GM23338 (cell line): ENCODE data around the gene TBC1D14. TPM values are rescaled to one million over a fixed set of nuclear protein-coding genes. Genes with fewer than 3 reads are reported as not detected.

Source experiments
- ATAC-seq: fragments of 200-7000 bp; cut with Tn5 transposase; 3 replicates; pipeline ENCODE4 v1.9.1; 2020
- DNase-seq: peaks from one replicate; pipeline ENCODE4 v3.0.0-alpha.2; 2015; ENCODE audit warnings: low spot score
- H2AFZ ChIP-seq: fragments of 200-600 bp; sonication (generic); 2 replicates; pipeline ENCODE4 v1.8.0; 2016; ENCODE audit warnings: antibody characterized with exemption, mild to moderate bottlenecking, moderate library complexity
- H3F3A ChIP-seq: fragments of 200-600 bp; sonication (generic); replicated peaks from 2 replicates; pipeline ENCODE4 v1.8.0; 2017; ENCODE audit warnings: antibody characterized with exemption, mixed run types, low read depth
- H3K27ac ChIP-seq: fragments of 200-600 bp; sonication (generic); 2 replicates; pipeline ENCODE4 v1.6.1; 2016; ENCODE audit warnings: low read depth
- H3K27me3 ChIP-seq: fragments of 200-600 bp; sonication (generic); 2 replicates; pipeline ENCODE4 v1.8.0; 2016; ENCODE audit warnings: mild to moderate bottlenecking, mixed run types, moderate library complexity; ENCODE audit not compliant: insufficient read depth
- H3K36me3 ChIP-seq: fragments of 200-600 bp; sonication (generic); 2 replicates; pipeline ENCODE4 v1.8.0; 2016; ENCODE audit warnings: mild to moderate bottlenecking; ENCODE audit not compliant: insufficient read depth
- H3K4me1 ChIP-seq: fragments of 200-600 bp; sonication (generic); 2 replicates; pipeline ENCODE4 v1.8.0; 2016; ENCODE audit warnings: mild to moderate bottlenecking, moderate library complexity; ENCODE audit not compliant: insufficient read depth
- H3K4me2 ChIP-seq: fragments of 200-600 bp; sonication (generic); 2 replicates; pipeline ENCODE4 v1.7.1; 2017; ENCODE audit warnings: mixed run types
- H3K4me3 ChIP-seq: fragments of 200-600 bp; sonication (generic); 2 replicates; pipeline ENCODE4 v1.6.1; 2016; ENCODE audit warnings: mixed run types
- H3K79me2 ChIP-seq: fragments of 200-600 bp; sonication (generic); replicated peaks from 2 replicates; pipeline ENCODE4 v1.8.0; 2017; ENCODE audit warnings: mild to moderate bottlenecking; ENCODE audit not compliant: insufficient read depth
- H3K9me2 ChIP-seq: fragments of 200-600 bp; sonication (generic); 2 replicates; pipeline ENCODE4 v1.8.0; 2017; ENCODE audit not compliant: insufficient read depth
- H4K20me1 ChIP-seq: fragments of 200-600 bp; sonication (generic); replicated peaks from 2 replicates; pipeline ENCODE4 v1.8.0; 2017; ENCODE audit warnings: mild to moderate bottlenecking; ENCODE audit not compliant: insufficient read depth
- H3K27ac Mint-ChIP-seq: 2 replicates; pipeline ENCODE4 v1.8.0; 2020; ENCODE audit warnings: inconsistent platforms, mild to moderate bottlenecking, moderate library complexity, mixed read lengths
- H3K27me3 Mint-ChIP-seq: 3 replicates; pipeline ENCODE4 v1.8.0; 2022; ENCODE audit warnings: low read depth, mild to moderate bottlenecking, moderate library complexity, mixed read lengths, inconsistent platforms; ENCODE audit not compliant: insufficient read depth, poor library complexity
- H3K36me3 Mint-ChIP-seq: 3 replicates; pipeline ENCODE4 v1.8.0; 2021; ENCODE audit warnings: low read depth, mild to moderate bottlenecking, inconsistent platforms, moderate library complexity, mixed read lengths
- H3K4me1 Mint-ChIP-seq: 3 replicates; pipeline ENCODE4 v1.8.0; 2020; ENCODE audit warnings: mild to moderate bottlenecking, inconsistent platforms, mixed read lengths
- H3K4me3 Mint-ChIP-seq: 3 replicates; pipeline ENCODE4 v1.8.0; 2021; ENCODE audit warnings: moderate library complexity, mild to moderate bottlenecking, inconsistent platforms, mixed read lengths
- H3K9me3 Mint-ChIP-seq: 3 replicates; pipeline ENCODE4 v1.8.0; 2020; ENCODE audit warnings: moderate library complexity, mild to moderate bottlenecking, inconsistent platforms, mixed read lengths
- EZH2 ChIP-seq: fragments of 200-600 bp; sonication (generic); IDR thresholded peaks from one replicate; pipeline ENCODE4 v1.8.0; 2017; ENCODE audit warnings: antibody characterized with exemption, mild to moderate bottlenecking, low read depth; ENCODE audit not compliant: unreplicated experiment
- JUNB ChIP-seq: IDR thresholded peaks from one replicate; pipeline ENCODE4 v1.6.1; 2016; ENCODE audit warnings: antibody characterized with exemption; ENCODE audit not compliant: unreplicated experiment
- polyA plus RNA-seq: library from polyadenylated mRNA; unstranded; fragments of >200 nt; fragmentation: Nextera tagmentation; extraction: Ambion mirVana; gene quantifications from 2 replicates; pipeline ENCODE4 v1.2.1, GENCODE V29; 2016
- total RNA-seq: library from RNA; depleted of rRNA; stranded (reverse); fragments of >200 nt; shearing (Covaris generic); gene quantifications from 2 replicates; pipeline ENCODE4 v1.2.3, GENCODE V29; 2014
- TF ChIP-seq, protein P1 (sequence below), 2 experiments: fragments of 200-600 bp in 1 of 2; sonication (generic) in 1 of 2; conservative IDR thresholded peaks; 2 replicates each; pipeline versions ENCODE4 v1.5.1 to v1.6.1; 2016 to 2017; ENCODE audit warnings: antibody characterized with exemption in 2 of 2, low read depth in 2 of 2, mild to moderate bottlenecking in 2 of 2, moderate library complexity in 1 of 2
- TF ChIP-seq, protein P2 (sequence below): IDR thresholded peaks from 2 replicates; pipeline ENCODE4 v1.6.1; 2016; ENCODE audit warnings: antibody characterized with exemption
- TF ChIP-seq, protein P3 (sequence below): IDR thresholded peaks from one replicate; pipeline ENCODE4 v1.6.1; 2018; ENCODE audit warnings: antibody characterized with exemption; ENCODE audit not compliant: unreplicated experiment

Gene TBC1D14
- total and polyA plus RNA-seq, 2 experiments from 2014 or later: 18.2 to 59.7 TPM

DNA sequence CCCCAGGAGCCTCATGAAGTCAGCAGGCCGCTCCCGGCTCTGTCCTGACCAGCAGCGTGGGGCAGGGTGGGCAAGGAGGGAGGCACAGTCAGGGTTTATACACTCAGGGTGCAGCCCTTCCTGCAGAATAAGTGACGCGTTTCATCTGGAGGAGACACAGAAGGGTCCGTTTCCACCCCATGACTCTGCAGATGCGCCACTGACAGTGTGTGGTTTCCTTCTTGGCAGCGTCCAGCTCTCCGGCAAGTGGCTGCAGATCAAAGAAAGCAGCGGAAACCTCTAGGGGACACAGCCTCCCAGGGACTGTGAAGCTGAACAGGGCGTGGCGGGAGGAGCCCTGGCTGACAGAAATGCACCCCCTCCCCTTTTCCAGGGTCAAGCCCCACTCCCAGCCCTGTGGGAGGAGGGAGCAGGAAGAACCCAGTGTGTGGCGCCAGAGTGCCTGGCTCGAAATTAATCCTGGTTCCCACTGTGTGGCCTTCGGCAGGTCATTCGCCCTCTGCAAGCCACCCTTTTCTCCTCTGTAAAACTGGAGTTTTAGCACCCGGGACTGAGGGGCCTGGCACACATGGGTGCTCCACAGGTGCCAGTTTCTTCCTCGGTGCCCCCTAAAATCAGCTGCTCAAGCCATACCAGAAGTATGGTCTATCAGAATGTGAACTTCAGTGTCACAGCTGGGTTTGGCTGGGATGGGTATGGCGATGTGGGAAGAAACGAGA lies 17.3 kb upstream of the TBC1D14 start:
- no peak overlapping the region; the same call in 1 of the 2 replicates for H2AFZ ChIP-seq
- TF ChIP-seq, protein P1, sequence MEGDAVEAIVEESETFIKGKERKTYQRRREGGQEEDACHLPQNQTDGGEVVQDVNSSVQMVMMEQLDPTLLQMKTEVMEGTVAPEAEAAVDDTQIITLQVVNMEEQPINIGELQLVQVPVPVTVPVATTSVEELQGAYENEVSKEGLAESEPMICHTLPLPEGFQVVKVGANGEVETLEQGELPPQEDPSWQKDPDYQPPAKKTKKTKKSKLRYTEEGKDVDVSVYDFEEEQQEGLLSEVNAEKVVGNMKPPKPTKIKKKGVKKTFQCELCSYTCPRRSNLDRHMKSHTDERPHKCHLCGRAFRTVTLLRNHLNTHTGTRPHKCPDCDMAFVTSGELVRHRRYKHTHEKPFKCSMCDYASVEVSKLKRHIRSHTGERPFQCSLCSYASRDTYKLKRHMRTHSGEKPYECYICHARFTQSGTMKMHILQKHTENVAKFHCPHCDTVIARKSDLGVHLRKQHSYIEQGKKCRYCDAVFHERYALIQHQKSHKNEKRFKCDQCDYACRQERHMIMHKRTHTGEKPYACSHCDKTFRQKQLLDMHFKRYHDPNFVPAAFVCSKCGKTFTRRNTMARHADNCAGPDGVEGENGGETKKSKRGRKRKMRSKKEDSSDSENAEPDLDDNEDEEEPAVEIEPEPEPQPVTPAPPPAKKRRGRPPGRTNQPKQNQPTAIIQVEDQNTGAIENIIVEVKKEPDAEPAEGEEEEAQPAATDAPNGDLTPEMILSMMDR (conservative IDR thresholded peaks at IDR 0.05; ENCODE audit: low read depth in 2 of 2): peak; percentile 34 to 66; a peak in 3 of 4 replicates
- TF ChIP-seq, protein P2, sequence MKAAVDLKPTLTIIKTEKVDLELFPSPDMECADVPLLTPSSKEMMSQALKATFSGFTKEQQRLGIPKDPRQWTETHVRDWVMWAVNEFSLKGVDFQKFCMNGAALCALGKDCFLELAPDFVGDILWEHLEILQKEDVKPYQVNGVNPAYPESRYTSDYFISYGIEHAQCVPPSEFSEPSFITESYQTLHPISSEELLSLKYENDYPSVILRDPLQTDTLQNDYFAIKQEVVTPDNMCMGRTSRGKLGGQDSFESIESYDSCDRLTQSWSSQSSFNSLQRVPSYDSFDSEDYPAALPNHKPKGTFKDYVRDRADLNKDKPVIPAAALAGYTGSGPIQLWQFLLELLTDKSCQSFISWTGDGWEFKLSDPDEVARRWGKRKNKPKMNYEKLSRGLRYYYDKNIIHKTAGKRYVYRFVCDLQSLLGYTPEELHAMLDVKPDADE: no peak
- no peak overlapping the region for H3K4me3 Mint-ChIP-seq
- no peaks in the 10 kb centered on the region for H3K79me2 ChIP-seq
- DNase-seq (peak; percentile 71), ATAC-seq (peak; percentile 84)
- no peaks in the 10 kb centered on the region for H3F3A ChIP-seq
- H4K20me1 ChIP-seq: no peaks in the 10 kb centered on the region
- no peaks in the 10 kb centered on the region for H3K36me3 ChIP-seq
- H3K27me3 ChIP-seq: no peaks in the 10 kb centered on the region
- no peak overlapping the region; the same call in 1 of the 2 replicates for H3K4me2 ChIP-seq
- H3K9me2 ChIP-seq: no peaks in the 10 kb centered on the region
- H3K27ac Mint-ChIP-seq: no peak overlapping the region
- peaks cover 6% of the 10 kb centered on the region for H3K9me3 Mint-ChIP-seq
- no peaks in the 10 kb centered on the region for H3K4me1 ChIP-seq
- peaks cover 7% of the 10 kb centered on the region for H3K27me3 Mint-ChIP-seq
- no peak overlapping the region for H3K4me3 ChIP-seq
- H3K27ac ChIP-seq: no peak overlapping the region
- no peaks in the 10 kb centered on the region; the same call in 1 of the 3 replicates for H3K4me1 Mint-ChIP-seq
- peaks cover 5% of the 10 kb centered on the region; the same call in 2 of the 3 replicates for H3K36me3 Mint-ChIP-seq

DNA sequence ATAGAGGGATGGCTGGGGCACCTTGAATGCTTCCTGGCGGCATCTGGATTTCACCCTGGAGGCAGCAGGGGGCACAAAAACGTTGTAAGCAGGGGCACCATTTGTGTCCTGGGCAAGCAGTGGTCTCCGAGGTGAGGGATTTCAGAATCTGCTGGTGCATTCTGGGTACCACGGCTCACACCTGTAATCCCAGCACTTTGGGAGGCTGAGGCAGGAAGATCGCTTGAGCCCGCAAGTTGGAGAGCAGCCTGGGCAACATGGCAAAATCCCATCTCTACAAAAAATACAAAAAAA lies 16.8 kb upstream of the TBC1D14 start:
- Histone ChIP-seq H3K27ac (no peak overlapping the region), H3F3A (no peaks in the 10 kb centered on the region), H4K20me1 (no peaks in the 10 kb centered on the region), H3K27me3 (no peaks in the 10 kb centered on the region), H3K4me1 (no peaks in the 10 kb centered on the region), H3K79me2 (no peaks in the 10 kb centered on the region), H3K36me3 (no peaks in the 10 kb centered on the region), H2AFZ (no peak overlapping the region; the same call in 1 of the 2 replicates), H3K4me3 (no peak overlapping the region), H3K4me2 (no peak overlapping the region; the same call in 1 of the 2 replicates), H3K9me2 (no peaks in the 10 kb centered on the region)
- Mint-ChIP-seq H3K4me1 (no peaks in the 10 kb centered on the region; the same call in 1 of the 3 replicates), H3K27me3 (peaks cover 5% of the 10 kb centered on the region), H3K36me3 (peaks cover 5% of the 10 kb centered on the region; the same call in 2 of the 3 replicates), H3K27ac (no peak overlapping the region), H3K4me3 (no peak overlapping the region), H3K9me3 (peaks cover 6% of the 10 kb centered on the region)
- TF ChIP-seq JUNB (no peak), EZH2 (no peak)
- TF ChIP-seq, protein P1 (conservative IDR thresholded peaks at IDR 0.05; ENCODE audit: low read depth in 2 of 2): 0 out of 4 replicates have a peak, but pooled peaks of 1 of the 2 experiments have one; percentile 11
- TF ChIP-seq, protein P2: no peak
- TF ChIP-seq, protein P3, sequence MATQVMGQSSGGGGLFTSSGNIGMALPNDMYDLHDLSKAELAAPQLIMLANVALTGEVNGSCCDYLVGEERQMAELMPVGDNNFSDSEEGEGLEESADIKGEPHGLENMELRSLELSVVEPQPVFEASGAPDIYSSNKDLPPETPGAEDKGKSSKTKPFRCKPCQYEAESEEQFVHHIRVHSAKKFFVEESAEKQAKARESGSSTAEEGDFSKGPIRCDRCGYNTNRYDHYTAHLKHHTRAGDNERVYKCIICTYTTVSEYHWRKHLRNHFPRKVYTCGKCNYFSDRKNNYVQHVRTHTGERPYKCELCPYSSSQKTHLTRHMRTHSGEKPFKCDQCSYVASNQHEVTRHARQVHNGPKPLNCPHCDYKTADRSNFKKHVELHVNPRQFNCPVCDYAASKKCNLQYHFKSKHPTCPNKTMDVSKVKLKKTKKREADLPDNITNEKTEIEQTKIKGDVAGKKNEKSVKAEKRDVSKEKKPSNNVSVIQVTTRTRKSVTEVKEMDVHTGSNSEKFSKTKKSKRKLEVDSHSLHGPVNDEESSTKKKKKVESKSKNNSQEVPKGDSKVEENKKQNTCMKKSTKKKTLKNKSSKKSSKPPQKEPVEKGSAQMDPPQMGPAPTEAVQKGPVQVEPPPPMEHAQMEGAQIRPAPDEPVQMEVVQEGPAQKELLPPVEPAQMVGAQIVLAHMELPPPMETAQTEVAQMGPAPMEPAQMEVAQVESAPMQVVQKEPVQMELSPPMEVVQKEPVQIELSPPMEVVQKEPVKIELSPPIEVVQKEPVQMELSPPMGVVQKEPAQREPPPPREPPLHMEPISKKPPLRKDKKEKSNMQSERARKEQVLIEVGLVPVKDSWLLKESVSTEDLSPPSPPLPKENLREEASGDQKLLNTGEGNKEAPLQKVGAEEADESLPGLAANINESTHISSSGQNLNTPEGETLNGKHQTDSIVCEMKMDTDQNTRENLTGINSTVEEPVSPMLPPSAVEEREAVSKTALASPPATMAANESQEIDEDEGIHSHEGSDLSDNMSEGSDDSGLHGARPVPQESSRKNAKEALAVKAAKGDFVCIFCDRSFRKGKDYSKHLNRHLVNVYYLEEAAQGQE: no peak
- ATAC-seq: no peak
- DNase-seq: no peak
